ENCODE data around the gene PTPRT. TPM values are rescaled to one million over a fixed set of nuclear protein-coding genes. Genes with fewer than 3 reads are reported as not detected.

Gene PTPRT
- total RNA-seq, 4 donors from 2014 or later, result 0.67 to 2.5 (median 1.0) TPM

DNA sequence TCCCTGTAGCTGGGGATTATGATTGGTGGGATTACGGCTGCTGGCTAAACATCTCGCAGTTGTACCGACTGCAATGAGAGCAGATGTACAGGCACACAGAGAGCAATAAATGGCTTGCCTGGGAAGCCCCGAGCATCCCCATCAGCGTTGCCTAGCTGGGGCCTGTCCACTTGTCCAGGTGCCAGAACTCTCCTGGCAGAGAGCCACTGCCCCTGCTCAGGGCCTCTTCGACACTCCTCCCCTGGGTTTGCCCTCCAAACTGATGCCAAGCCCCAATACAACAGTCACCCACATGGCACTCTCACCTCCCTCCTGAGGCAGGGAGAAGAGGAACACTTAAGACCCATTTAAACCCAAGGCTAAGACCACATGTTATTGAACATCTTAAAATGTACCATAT, 715.1 kb downstream of the PTPRT start:
- Histone ChIP-seq H3K36me3 (no peaks in the 10 kb centered on the region), H3K9me3 (no peaks in the 10 kb centered on the region), H3K4me1 (no peaks in the 10 kb centered on the region), H3K27ac (no peak overlapping the region), H3K4me3 (no peak overlapping the region), H3K27me3 (no peaks in the 10 kb centered on the region)
- no peak for TF ChIP-seq POLR2A (IDR thresholded peaks at IDR 0.05)
- no peak for TF ChIP-seq CTCF (IDR thresholded peaks at IDR 0.05)
- no peak for DNase-seq

GRCh38 chr20:42472198-42472597, 717.5 kb downstream of the PTPRT start:
- no peaks in the 10 kb centered on the region for H3K36me3 ChIP-seq
- DNase-seq, result no peak
- no peaks in the 10 kb centered on the region for H3K4me1 ChIP-seq
- H3K27ac ChIP-seq, result no peak overlapping the region
- no peak overlapping the region for H3K4me3 ChIP-seq
- no peak for TF ChIP-seq POLR2A (IDR thresholded peaks at IDR 0.05)
- TF ChIP-seq CTCF (IDR thresholded peaks at IDR 0.05), result no peak
- H3K27me3 ChIP-seq, result no peaks in the 10 kb centered on the region
- H3K9me3 ChIP-seq, result no peaks in the 10 kb centered on the region

DNA sequence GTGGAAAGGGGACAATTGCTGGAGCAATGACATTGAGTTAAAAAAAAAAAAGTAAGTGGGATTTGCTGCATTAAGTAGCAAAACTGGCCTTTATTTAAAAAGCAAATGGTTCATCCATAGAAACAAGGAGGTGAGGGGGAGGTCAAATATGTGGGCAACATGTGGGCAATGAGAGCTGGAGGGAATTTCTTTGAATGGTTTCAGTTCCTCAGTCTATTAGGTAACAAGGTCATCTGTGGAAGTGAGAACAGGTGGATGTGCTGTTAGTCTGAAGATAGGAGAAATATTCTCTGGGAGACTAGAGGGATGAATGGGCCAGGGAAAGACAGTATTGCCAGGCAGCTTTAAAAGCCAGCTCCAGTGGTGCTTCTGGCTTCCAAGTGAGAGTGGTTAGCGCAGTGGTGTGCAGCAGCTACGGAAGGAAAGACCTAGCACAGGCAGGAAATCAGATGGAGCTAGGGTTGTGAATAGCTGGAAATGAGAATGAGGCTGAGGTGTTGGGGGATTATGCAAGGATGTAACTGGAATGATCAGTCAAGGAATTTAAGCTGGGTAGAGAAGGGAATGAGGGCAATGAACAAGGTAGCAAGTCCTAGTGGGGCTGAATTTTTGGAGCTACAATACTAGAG, 727.6 kb downstream of the PTPRT start:
- no peak for DNase-seq
- Histone ChIP-seq H3K36me3 (no peaks in the 10 kb centered on the region), H3K27ac (no peak overlapping the region), H3K4me3 (no peak overlapping the region), H3K4me1 (no peaks in the 10 kb centered on the region), H3K27me3 (no peaks in the 10 kb centered on the region), H3K9me3 (no peaks in the 10 kb centered on the region)
- TF ChIP-seq POLR2A (IDR thresholded peaks at IDR 0.05) (no peak), CTCF (IDR thresholded peaks at IDR 0.05) (no peak)

DNA sequence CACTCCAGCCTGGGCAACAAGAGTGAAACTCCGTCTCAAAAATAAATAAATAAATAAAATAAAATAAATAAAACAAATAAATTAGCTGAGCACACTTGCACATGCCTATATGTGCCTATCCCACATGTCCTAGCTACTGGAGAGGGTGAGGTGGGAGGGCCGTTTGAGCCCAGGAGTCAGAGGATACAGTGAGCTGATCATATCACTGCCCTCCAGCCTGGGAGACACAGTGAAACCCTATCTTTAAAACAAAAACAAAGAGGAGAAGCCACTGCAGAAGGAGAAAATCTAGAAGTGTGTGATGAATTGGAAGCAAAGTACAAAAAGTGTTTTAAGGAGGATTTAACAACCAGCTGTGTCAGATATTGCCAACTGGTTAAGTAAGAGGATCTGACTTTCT, 728.4 kb downstream of the PTPRT start:
- no peaks in the 10 kb centered on the region for H3K36me3 ChIP-seq
- H3K4me3 ChIP-seq, result no peak overlapping the region
- no peaks in the 10 kb centered on the region for H3K9me3 ChIP-seq
- H3K27ac ChIP-seq, result no peak overlapping the region
- H3K4me1 ChIP-seq, result no peaks in the 10 kb centered on the region
- no peaks in the 10 kb centered on the region for H3K27me3 ChIP-seq
- DNase-seq, result no peak
- TF ChIP-seq CTCF (IDR thresholded peaks at IDR 0.05) (no peak), POLR2A (IDR thresholded peaks at IDR 0.05) (no peak)

DNA sequence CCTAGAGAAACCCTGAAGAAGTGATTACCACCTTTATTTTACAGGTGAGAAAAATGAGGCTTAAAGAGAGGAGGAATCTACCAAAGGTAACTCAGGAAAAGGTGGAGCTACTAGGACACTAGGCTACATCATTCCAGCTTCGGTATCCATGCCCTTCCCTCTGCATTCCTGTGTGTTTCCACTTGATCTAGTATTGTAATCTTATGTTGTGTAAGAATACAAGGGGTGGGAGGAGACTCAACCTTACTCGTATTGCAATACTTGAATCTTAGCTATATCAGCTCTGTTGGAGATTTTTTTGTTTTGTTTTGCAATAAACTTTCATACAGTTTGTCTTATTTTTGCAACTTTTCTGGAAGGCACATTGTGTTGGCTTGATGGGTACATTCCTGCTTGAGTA, 742.4 kb downstream of the PTPRT start:
- no peak for DNase-seq
- no peaks in the 10 kb centered on the region for H3K4me1 ChIP-seq
- no peaks in the 10 kb centered on the region for H3K36me3 ChIP-seq
- no peak overlapping the region for H3K27ac ChIP-seq
- H3K27me3 ChIP-seq, result no peaks in the 10 kb centered on the region
- no peak for TF ChIP-seq CTCF (IDR thresholded peaks at IDR 0.05)
- no peak for TF ChIP-seq POLR2A (IDR thresholded peaks at IDR 0.05)
- no peaks in the 10 kb centered on the region for H3K9me3 ChIP-seq
- no peak overlapping the region for H3K4me3 ChIP-seq

DNA sequence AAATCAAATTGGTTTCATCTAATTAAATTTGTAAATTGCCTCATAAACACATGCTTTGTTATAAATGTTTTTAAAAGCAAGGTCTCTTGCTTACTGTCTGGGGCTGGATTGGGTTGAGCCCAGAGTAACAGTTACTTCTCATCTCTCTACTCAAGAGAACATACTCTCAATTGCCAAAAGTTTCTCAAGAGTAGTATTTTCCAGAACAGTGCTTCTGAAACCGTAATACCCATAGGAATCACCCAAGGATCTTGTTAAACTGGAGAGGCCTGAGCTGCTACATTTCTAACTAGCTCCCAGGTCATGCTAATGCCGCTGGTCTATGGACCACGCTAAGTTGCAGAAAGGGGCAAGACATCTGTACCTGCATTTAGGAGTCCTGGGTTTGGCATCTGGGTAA, 744.9 kb downstream of the PTPRT start:
- Histone ChIP-seq H3K4me1 (no peaks in the 10 kb centered on the region), H3K27me3 (no peaks in the 10 kb centered on the region), H3K36me3 (no peaks in the 10 kb centered on the region), H3K4me3 (no peak overlapping the region), H3K27ac (no peak overlapping the region), H3K9me3 (no peaks in the 10 kb centered on the region)
- TF ChIP-seq CTCF (IDR thresholded peaks at IDR 0.05), result no peak
- TF ChIP-seq POLR2A (IDR thresholded peaks at IDR 0.05), result no peak
- DNase-seq, result no peak

All from Peyer's patch (tissue), 4 donors.